Activated T-cell treated with anti-CD3 and anti-CD28 coated beads, Interleukin-2, amount 50 U/mL, for 48 hours (primary cell): ENCODE results near the gene FBXO41.
A peak's percentile ranks its signal among the peaks of the same experiment; 100 is the strongest.

ENCODE experiments used
- DNase-seq, 2 experiments: peaks; one replicate each; pipeline ENCODE4 v3.0.0-alpha.2; 2020

FBXO41 gene, protein sequence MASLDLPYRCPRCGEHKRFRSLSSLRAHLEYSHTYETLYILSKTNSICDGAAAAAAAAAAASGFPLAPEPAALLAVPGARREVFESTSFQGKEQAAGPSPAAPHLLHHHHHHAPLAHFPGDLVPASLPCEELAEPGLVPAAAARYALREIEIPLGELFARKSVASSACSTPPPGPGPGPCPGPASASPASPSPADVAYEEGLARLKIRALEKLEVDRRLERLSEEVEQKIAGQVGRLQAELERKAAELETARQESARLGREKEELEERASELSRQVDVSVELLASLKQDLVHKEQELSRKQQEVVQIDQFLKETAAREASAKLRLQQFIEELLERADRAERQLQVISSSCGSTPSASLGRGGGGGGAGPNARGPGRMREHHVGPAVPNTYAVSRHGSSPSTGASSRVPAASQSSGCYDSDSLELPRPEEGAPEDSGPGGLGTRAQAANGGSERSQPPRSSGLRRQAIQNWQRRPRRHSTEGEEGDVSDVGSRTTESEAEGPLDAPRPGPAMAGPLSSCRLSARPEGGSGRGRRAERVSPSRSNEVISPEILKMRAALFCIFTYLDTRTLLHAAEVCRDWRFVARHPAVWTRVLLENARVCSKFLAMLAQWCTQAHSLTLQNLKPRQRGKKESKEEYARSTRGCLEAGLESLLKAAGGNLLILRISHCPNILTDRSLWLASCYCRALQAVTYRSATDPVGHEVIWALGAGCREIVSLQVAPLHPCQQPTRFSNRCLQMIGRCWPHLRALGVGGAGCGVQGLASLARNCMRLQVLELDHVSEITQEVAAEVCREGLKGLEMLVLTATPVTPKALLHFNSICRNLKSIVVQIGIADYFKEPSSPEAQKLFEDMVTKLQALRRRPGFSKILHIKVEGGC

DNA sequence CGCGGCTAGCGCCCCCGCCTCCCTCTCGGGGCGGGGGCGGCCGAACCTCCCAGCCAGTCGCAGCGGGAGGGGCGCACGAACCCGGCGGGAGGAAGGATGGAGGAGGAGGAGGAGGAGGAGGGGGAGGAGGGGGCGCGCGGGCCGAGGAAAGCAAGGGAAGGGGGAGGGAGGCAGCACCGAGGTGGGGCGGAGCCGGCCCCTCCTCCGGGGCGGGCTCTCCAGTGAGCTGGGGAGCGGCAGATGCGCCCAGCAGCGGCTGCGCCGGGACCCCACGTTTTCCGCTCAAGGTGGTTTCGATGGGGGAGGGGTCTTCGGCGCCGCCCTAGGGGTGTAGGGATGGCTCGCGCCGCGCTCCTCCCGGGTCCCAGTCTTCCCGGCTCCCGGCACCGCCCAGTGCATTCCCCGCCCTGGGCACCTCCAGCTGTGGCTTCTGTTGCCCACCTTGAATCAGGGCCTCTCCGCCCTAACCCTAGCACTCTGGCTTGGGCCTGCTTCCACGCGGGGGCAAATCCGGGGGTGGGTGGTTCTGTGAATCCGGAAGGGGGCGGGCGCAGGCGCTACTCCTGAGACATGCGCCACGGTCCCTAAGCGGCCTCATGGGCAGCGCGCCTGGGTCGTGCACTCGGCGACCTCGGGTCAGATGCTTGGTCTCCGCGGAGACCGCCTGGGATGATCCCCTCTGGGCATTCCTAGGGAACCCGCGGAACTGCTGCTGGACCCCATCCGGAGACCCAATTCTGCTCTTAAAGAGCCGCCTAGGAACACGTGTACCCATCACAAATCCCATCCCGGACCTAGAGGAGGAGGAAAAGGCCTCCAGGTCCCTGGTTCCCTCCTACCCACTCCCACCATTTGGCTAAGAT lies at the start of gene FBXO41:
Gene FBXO41, minus strand, starts transcription at position 183 of the 863 bp plus-strand sequence. CDS start 14,848 bp downstream, outside the sequence.
- peak; percentile 82 to 85 for DNase-seq

DNA sequence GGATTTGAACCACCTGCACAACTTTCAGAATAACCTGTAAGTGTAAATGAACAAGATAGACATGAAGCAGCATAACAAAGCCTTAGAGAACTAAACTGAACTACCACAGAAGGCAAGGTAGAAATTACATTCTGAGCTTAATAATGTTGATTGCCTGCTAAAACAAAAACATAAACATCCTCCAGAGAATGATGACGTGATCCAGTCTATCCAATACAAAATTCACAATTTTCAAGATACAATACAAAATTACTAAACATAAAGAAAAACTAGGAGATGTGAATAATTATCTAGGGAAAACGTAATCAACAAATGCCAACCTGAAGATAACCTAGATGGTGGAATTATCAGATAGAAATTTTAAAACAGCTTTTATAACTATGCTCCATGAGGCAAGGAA lies 49.8 kb upstream of the FBXO41 start:
- no peak for DNase-seq

DNA sequence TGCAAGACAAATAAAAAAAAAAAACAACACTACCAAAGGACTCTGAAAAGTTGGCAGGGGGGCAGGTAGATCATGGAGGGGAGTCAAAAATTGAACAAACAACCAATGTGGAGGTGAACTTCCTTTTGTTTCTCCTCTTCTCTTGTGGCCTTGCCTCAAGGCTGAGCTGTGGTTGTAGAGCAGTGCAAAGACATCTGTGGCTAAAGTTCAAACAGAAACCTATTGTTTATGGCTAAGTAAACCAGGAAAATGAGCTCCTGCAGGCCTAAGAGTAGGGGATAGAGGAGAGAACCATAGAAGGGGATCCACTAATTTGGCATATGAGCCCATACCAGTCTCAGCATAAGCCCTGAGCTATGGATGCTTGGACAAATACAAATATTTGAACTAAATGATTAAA lies 49.3 kb upstream of the FBXO41 start:
- DNase-seq, result no peak

- no peak for DNase-seq
Observed at GRCh38 chr2:73324126-73324725, 39.9 kb upstream of the FBXO41 start.

DNA sequence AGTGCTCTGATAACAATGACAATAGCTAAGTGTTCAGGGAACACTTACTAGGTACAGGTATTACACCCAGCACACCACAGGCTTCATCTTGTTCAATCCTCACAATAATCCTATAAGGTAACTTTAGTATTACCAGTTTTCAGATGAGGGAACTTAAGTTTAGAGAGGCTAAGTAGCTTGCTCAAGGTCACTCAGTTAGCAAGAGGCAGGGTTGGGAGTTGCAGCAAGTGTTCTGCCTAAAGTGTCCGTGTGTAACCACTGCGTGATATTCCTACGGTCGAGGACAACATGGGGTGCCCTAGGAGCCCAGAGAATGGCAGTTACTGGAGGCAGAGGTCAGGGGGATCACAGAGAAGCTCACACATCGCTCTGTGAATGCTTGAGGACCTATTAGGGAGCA lies 39.3 kb upstream of the FBXO41 start:
- DNase-seq, result no peak

GRCh38 chr2:73314441-73314840 lies 30.2 kb upstream of the FBXO41 start:
- no peak for DNase-seq

- DNase-seq, result no peak
Observed at GRCh38 chr2:73307720-73308119, 23.4 kb upstream of the FBXO41 start.

DNA sequence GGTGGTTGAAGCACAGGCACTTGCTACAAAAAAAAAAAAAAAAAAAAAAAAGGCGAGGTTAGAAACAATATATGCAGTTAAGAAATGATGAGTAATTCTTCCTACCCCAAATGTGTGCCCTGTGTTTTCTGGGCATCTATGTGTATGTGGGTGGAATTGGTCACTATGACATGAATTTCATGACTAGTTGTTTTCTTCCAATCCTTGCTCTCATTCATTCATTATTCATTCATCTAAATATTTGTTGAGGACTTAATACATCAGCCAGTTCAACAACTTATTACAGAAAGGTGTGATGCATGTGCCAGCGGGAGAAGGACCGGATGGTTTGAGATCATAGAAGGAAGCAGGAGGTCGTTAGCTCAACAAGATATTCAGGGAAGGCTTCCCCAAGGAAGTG lies 17.4 kb upstream of the FBXO41 start:
- DNase-seq, result no peak

DNA sequence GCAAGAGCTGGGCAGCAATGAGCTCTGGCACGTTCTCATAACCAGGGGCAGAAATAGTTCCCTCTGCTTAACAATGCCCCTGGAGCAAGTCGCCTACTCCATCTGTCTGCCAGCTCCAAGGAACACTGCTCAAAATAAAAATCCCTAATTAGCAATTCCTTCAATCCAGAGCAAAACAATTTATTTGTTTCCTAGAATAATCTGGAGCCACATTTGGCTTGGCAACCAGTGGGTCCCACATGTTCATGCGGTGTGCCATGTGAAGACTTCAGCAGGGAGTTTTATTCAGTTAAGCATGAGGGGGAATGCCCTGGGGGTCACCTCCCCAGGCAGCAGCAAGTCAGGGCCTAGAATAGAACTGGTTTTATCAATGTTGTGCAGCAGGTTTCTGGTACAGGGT lies 16.6 kb upstream of the FBXO41 start:
- DNase-seq, result no peak

GRCh38 chr2:73297586-73297985 lies 13.3 kb upstream of the FBXO41 start:
- no peak for DNase-seq

- DNase-seq, result no peak
Observed at GRCh38 chr2:73297151-73297559, 12.9 kb upstream of the FBXO41 start.

DNA sequence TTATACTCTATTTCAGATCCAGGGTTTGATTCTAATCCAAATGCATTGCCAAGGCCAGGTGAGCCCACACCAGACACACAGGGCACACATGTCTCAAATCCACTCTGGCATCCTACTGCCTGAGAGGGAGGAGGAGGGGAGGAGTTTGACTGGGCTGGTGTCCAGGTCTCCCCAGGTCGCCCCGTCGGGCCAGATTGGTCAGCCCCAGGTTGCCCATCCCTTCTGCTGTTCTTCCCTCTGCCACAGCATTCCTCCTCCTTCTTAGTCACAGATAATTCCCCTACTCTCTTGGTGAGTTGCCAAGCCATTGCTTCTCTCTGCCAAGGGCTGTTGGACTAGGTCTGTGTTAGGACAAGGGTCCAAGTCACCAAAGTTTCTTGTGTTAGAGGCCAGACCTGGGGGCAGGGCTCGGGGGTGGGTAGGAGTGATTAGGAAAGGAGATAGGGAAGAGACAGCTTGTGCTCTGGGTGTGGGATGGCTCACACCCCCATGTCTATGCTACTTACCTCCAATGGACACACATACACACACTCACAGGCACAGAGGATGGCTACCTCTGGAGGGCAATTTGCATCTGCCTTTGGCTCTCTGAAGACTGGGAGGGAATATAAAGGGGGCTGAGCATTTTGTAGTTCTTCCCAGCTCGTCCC lies 11.6 kb upstream of the FBXO41 start:
- no peak for DNase-seq

- DNase-seq, result no peak
Observed at GRCh38 chr2:73294239-73294638, 10.0 kb upstream of the FBXO41 start.

GRCh38 chr2:73293534-73294171 lies 9.4 kb upstream of the FBXO41 start, which contains the start of gene EGR4:
Gene EGR4 (minus strand): TSS chr2:73293548. CDS start chr2:73293317, 231 bp downstream.
- peak; percentile 91 for DNase-seq

DNA sequence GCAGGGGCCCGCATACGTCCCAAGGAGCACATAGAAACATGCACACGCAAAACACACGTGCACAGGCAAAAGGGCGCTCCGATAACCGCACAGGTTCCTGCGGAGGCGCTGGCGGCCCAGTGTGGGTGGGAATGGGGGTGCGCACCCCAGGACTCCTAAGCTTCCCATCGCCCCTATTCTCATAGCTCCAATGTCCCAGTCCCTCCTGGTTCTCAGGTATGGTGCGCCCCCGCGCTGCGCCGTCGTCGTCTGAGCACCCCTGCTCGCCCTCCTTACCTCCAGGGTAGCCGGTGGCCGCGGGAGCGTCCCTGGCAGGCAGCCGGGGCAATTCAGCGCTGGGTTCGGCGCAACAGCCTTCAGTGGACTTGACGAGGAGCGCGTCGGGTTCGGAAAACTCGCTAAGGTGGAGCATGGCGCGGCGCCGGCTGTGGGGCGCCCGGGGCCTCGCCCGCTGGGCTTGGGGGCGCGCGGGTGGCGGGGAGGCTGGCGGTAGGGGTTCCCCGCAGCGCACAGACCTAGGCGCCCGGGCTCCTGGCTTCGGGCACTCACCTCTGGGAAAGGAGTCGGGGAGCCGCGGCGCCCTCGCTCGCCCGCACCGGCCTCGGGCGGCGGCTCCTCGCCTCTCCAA lies 8.7 kb upstream of the FBXO41 start:
- DNase-seq, result peak in 1 of 2 experiments; percentile 36

- peak in 1 of 2 experiments; percentile 35 for DNase-seq
Observed at GRCh38 chr2:73292316-73292905, 8.1 kb upstream of the FBXO41 start.

- DNase-seq, result peak; percentile 25 to 39
Observed at GRCh38 chr2:73291461-73292315, 7.4 kb upstream of the FBXO41 start.

DNA sequence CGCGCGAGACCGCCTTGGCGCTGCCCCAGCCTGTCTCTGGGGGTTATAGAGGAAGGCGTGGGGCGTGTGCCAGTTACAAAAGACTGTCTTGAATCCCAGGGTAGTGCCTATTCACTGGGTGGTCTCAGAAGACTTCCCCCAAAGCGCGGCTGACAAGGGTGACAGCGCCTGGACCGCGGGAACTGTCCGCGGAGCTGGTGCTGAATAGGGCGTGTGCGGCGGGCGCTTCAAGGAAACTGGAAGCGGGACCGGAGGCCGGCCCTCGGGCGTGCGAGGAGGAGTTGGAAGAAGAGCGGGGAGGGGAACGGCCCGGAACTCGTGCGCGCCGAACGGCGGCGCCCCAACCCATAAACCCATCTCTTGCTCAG lies 6.8 kb upstream of the FBXO41 start:
- DNase-seq, result peak; percentile 74 to 75
